NCI-H1105 treated with DMSO at 0.1 percent for 48 hours (cell line): ENCODE data around the gene LRP3.

Source experiments
- DNase-seq: peaks from one replicate; lab custom pipeline; 2025; lab: John Stamatoyannopoulos, UW

Gene LRP3

DNA sequence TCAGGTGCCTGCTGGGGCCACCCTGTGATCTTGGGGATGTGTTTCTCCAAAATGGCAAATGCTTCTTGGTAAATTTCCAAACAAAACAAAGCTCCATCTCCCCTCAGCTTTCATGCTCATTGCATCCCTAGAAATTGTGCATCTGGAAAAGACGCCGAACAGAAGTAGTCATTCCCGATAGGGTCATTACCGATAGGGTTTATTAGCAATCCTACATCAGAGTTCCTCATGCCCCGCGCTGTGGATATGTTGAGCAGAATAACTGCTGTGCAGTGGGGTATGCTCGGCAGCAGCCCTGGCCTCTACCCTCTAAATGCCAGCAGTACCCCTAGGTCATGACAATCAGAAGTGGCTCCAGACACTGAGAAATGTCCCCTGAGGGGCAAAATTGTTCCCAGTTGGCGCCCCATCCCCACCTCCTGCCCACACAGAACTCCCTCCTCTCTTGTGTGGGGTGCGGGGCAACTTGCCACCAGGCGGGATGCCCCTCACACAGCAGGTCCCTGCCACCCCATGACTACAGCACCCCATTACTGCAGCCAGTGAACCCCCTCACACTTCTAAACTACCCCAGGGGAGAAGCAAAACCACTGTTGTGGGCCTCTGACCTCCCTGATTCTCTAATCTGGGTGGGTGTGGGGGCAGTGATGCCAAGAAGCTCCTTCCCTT lies 44.5 kb downstream of the LRP3 start:
- no peak for DNase-seq

DNA sequence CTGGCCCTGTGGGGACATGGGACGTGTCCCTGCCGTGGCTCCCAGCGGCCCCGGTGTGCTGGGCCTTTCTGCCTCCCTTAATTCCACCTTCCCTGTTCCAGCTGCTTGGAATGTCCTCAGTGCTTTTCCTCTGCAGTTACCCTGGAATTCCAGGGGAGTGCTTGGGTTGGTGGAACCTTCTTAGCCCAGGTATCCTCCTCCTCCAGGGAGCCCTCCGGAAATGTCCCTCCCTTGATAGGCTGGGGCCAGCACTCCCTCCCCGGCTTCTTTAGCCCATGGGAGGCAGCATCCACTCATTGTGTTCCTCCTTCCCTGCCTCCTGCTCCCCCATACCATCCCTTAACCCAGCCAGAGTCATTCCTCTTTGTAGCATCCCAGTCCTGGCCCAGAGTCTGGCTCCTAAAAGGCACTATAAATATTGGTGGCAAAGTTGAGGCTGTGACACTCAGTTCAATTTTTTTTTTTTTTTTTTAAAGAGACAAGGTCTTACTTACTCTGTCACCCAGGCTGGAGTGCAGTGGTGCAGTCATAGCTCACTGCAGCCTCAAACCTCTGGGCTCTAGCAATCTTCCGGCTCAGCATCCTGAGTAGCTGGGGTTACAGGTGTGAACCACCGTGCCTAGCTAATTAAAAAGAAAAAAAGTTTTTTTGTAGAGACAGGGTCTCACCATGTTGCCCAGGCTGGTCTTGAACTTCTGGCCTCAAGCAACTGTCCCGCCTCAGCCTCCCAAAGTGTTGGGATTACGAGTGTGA lies 45.3 kb downstream of the LRP3 start:
- no peak for DNase-seq

DNA sequence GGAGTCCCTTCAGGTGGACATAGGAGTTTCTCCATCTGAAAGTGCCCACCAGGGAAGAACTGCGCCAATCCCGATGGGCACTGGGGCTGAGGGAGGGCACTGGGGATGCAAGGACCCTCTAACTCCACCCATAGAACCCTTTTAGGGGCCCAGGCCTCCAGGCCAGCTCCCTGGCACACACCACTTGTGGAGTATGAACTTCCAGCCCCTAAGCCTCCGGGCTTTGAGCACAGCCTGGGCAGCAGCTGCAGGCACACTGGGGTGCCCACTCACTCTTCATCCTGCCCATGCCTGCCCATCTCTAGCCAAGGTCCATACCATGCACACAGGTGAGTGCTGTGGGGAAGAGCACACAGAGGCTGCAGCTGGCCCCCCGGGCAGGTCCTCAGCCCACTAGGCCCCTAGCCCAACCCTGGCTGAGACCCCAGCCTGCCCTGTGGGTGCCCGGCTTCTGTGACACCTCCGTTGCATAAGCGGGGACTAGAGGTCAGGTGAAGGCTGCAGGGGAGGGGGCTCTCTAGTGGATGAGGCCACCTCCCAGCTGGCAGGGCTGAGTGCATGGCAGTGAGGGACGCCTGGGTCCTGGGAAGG lies 46.1 kb downstream of the LRP3 start:
- no peak for DNase-seq

DNA sequence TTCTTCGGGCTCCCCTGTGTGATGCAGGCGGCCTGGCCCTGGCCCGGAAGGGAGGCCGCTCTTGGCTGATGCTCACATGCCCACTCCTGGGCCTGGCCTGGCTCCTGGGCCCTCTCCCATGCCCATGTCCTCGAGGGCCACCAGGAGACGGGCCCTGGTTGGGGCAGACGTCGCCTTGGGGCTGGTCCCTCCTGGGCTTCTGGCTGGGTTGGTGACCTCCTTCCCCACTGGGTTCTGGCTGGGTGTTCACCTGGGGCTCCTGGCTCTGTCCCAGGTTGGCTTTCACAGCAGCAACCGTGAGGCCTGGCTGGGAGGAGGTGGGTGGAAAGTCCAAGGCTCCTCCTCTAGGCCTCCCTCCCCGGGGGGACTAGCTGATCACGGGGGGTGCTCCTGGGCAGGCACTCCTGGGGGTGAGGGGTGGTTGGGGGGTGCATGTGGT lies 47.0 kb downstream of the LRP3 start:
- no peak for DNase-seq

DNA sequence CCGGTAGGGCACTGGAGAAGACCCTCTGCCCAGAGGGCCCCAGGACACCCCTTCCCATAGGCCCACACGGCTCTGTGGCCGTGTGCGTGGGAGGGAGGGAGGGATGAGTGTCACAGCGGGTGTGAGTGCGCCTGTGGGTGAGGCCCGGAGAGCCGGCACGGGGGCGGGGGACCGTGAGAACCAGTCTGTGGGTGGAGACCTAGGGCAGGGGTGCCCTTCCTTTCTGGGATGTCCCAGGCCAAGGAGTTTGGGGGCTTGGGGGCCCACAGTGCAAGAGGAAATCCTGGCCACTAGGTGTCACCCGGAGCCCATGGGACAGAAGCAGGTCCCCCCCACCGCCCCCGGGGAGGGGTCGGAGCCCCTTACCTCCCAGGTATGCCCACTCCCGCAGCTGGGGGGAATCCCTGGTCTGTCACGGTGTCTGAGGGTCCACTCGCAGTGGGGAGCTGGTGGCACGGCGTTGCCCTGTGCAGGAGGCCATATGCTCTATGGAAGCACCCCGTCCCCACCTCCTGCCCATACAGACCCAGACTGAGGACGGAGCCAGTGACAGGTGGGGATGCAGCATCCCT lies 47.5 kb downstream of the LRP3 start:
- no peak for DNase-seq

DNA sequence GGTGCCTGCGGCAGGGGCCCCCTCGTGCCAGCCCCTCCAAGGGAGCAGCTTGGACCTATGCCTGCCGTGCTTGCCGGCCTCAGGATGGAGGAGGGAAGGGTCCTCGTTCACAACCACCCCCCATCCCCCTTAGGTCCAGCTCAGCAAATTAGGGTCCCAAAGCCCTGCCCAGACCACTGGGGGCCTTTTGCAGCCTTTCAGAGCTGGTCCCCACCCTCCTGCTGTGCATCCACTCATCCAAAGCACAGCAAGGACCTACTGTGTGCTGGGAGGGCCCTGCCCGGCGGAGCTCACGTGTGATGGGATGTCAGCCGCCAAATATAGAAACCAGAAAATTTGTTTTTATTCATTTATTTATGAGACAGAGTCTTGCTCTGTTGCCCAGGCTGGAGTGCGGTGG lies 48.0 kb downstream of the LRP3 start:
- no peak for DNase-seq

DNA sequence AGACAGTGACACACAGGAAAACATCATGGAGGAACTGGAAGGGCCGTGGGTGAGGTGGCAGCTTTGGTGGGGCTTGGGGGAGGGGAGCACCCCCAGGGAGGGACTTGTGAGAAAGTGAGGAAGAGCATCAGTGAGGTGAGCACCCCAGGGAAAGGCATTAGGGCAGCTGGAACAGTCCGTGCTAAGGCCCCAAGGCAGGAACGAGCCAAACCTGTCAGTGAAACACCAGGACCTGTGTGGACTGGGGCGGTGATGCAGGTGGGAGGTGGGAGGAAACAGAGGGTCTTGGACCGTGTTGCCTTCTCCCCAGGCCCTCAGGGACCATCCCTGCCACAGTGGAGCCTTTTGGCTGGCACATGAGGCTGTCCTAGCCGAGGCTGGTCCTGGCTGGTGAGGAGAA lies 48.8 kb downstream of the LRP3 start:
- no peak for DNase-seq

DNA sequence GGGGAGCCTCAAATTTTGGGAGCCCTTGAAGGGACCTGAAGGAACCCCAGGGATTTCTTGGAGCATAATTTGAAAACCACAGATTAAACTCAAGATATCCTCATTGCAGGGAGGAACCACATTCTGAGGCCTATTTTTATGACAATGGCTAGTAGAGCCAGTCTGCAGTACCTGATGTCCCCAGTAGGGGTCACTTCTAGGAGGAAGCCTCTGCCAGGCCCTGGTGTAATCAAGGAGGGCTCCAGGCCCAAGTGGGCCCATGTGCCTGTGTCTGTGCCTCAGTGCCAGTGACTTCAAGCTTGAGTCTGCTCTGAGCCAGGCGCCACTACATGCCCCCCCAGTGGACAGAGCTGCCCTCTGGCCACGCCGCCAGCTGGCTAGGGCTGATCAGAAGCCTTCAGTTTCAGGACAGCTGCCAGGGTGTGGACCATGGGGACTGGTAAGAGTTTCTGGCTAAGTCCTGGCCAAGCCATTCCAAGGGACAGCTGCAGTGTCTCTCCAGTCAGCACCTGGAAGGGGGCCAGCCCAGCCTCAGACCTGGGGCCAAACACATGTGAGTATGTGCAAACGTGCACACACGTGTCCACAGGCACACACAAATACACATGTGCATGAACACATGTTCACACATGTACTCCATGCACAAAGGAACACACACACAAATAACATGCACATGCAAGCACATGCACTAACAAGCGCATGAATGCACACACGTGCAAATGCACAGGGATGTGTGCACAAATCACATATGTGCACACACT lies 52.0 kb downstream of the LRP3 start:
- DNase-seq: no peak

DNA sequence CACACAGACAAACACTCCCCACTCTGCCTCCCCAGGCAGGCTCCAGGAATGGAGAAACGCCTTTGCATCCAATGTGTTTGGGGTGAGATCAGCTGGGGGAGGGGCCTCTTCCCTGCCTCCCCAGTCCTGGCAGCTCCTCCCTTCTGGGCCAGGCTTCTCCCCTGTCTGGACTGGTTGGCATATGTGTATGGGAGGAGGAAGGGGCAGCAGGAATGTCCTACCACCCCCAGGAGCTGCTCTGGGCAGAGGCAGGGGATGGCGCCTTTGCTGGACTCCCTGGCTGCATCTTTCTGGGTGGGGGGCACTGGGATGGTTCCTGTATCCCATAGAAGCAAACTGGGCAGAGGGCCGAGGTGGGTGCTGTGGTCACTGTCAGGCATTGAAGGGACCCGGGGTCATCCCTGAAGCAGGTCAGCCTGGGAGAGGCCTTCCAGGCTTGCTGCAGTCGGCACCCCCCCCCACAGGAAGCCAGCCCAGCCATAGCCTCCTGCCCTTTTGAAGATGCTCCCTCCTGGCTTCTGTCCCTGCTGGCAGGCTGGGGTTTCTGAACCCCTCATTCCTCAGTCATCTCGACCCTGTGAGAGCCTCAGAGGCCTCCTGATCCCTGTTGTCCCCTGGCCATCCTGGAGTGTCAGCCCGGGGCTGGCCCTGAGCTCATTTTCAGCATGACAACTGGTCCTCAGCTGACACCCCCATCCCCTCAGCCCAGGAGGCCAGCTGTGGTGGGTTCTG lies 52.7 kb downstream of the LRP3 start:
- no peak for DNase-seq

DNA sequence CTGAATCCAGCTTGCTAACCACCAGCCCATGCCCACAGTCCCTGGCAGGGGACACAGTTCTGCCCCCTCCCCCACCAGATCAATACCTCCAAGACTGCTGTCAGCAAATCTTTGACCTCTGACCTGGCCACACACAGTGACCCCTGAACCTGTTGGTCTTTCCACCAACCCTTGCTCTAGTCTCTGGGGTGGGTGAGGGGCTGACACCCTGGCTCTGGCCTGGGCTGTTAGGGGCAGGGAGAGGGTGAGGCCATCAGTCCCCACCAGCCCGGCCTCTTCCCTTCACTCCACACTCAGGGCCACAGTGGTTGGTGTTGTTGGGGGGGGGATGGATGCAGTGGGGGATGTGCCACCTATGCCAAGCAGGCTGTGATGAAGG lies 53.3 kb downstream of the LRP3 start:
- no peak for DNase-seq

DNA sequence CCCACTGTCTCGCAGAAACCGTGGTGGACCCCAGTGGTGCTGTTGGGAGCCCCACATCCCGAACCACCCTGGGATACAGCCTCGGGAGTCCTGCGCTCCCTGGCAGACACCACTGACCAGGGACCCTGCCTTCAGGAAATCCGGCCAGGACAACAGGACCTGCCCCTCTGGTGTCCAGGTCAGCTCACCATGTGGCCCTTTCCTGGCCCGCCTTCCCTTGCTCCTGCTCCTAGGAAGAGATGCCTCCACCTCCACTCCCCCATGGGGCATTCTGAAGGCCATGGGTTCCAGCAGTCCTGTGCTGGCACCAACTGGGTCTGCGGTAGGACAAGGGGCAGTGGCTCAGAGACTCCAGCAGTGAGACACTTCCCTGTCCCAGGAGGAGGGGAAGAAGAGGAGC lies 54.0 kb downstream of the LRP3 start:
- no peak for DNase-seq

DNA sequence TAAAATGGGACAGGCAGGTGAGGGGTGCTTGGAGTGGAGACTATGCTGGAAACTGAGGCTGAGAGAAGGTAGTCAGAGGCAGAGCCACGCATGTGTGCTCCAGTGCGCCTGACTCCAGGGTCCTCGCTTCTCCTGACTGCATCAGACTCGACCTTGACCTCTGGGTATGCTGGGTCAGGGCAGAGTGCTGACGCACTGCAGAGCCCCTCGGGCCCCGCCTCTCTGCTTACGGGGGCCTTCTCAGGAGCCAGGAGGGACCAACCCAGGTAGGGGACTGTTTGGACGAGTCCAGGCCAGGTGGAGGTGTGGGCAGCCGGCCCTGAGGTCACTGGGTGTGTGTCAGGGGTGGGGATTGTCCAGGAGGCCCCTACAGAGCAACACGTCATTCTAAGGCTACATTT lies 54.4 kb downstream of the LRP3 start:
- no peak for DNase-seq

DNA sequence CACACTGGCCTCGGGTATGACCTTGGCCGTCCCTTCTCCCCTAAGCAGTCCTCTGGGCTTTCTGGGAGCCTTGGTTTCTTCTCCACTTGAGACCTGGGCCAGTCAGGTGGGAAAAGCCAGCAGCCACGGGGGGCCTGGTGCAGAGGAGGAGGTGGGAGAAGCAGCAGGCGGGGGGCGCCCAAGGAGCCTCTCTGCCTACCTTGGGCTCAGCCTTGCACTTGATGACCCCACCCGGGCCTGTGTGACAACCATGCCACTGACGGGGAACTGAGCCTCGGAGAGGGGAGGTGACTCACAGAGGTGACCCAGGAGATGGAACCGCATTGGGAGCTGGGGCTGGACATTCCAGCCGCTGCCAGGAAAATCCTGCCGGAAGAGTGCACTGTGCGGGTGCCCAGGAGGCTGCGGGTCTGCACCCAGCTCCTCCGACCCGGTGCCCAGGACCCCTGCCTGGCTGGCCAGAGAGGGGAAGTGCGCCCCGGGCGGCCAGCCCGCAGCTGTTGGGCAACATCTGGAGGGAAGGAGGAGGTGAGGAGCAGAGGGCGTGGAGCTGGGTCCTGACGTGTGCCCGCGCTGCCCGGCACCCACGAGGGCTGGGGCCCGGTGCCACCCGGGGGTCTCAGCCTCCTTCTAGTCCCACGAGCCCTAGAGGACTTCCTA lies 55.0 kb downstream of the LRP3 start:
- no peak for DNase-seq

DNA sequence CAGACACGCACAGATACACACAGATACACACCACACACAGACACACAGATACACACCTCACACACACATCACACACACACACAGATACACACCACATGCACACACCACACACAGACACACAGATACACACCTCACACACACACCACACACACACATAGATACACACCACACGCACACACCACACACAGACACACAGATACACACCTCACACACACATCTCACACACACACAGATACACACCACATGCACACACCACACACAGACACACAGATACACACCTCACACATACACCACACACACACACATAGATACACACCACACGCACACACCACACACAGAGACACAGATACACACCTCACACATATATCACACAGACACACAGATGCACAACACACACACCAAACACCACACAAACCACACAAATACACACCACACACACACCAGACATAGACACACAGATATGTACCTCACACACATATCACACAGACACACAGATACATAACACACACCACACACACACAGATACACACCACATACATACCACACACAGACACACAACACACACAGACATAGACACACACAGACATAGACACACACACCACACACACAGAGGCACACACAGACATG lies 55.7 kb downstream of the LRP3 start:
- DNase-seq: no peak

DNA sequence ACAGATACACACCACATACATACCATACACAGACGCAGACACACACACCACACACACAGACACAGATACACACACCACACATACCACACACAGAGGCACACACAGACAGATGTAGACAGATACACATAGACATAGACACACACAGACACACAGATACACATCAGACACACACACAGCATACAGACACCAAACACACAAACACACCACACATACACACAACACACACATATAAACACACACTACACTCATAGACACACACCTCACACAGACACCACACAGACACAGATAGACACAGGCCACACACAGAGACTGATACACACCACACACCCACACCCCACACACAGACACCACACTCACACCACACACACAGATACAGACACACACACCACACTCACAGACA lies 56.4 kb downstream of the LRP3 start:
- DNase-seq: no peak

DNA sequence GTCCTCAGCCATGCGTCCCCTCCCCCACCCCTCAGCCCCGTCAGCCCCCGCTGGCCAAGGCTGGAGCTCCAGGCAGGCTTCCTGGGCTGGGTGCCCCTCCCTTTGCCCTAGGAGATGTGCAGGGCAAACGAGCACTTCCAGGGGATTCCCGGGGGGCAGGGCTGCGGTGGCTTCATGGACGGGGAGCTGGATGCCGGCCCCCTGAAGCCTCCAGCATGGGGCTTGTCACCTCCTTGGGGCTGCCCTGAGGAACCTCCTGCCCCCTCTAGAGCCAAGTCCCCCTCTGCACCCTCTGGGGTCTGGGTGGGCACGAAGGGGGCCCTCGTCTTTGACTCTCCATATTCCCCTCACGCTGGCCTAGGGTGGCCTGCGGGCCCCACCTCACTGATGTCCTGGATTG lies 56.9 kb downstream of the LRP3 start:
- DNase-seq: no peak

DNA sequence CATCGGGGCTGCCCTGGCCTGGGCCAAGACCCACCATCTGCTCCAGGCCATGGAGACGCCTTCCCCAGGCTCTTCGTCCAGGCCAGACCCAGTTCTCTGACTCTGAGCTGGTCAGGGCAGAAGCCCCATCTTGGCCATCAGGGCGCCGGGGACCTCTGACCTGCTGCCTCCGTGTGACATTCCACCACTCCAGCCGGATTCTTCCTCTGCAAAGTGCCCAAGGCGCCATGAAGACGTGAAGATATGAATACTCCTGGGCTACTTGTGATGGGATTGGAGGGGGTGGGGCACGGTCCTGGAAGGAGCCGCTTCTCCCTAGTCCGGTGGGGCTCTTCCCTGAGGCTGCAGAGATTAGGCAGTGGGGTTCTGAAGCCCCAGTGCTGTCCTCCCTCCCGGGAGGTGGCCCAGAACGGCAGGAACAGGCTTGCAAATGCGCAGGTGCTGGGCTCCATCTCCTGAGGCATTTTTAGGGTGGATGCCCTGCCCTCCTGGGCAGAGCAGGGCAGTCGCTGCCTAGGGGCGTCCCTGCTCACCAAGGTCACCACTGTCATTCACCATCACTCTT lies 57.5 kb downstream of the LRP3 start:
- DNase-seq: no peak

DNA sequence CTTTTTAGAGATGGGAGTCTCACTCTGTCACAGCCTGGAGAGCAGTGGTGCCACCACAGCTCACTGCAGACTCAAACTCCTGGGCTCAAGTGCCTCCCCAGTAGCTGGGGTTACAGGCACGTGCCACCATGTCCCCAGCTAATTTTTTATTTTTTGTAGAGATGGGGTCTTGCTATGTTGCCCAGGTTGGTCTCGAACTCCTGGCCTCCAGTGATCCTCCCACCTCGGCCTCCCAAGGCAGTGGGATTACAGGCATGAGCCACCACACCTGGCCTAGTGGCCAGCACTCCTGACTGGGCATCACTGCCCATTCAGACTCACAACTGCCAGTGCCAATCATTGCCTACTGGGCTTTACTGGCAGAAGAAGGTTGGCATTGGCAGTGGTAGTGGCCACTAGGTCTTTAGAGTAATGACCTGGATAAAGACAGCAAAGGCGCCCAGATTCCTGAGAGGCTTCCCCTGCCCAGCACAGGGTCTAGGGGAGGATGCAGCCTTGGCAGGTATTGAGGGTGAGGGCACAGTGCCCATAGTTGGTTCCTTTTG lies 58.4 kb downstream of the LRP3 start:
- no peak for DNase-seq

DNA sequence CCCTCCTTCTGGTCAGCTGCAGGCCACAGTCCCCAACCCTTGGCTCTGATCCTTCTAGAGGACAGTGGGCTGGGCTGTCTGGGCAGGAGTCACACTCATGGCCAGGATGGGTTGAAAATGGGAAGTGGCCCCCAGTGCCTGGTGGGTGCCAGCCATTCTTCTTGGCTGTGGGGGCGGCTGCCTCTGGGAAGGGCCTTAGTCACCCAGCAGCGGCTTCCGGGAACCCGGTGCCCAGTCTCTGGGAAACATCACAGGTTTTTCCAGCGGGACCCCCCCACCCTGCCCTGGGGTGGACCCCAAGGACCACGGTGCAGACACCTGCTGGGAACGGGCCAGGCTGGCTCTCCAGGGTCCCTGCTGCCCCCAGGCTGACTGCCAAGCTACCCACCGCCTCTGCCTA lies 58.8 kb downstream of the LRP3 start:
- no peak for DNase-seq

DNA sequence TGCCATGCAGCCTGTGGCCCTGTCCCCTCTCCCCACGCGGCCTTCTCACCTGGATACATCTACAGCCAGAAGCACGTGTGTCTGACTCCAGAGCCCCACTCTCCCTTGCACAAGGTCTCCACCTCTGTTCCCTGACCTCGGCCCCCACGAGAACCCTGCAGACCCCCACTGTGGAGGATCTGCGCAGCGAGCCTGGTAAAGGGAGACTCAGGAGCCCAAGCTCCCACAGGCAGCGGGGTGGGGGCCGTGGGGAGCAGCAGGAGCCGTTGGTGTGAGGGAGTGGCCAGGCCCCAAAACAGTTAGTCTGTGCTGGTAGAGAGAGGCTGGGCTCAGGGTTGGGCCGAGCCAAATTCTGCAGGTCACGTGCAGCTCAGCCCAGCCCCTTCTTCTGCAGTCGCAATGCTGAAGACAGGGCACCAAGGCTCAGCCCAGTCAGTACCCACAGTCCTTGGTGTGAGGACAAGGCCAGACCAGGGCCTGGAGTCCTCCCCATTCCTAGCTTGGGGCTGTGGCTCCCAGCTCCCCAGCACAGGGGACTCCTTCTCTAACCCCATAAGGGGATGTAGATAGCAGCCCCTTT lies 60.2 kb downstream of the LRP3 start:
- no peak for DNase-seq
